Endothelial cell of umbilical vein (primary cell): Measurements from ENCODE around the gene F2RL2.

Experiments
- CTCF ChIP-seq, 2 donors: IDR thresholded peaks; 1 replicate in 1 of 2; 2 replicates in 1 of 2; pipeline ENCODE4 v1.5.1; 2011; ENCODE audit warnings: low read length in 2 of 2, mild to moderate bottlenecking in 2 of 2, moderate library complexity in 2 of 2, control low read depth in 1 of 2, inconsistent platforms in 1 of 2, low read depth in 1 of 2; ENCODE audit not compliant: insufficient read depth in 1 of 2; ENCODE audit errors: extremely low read depth in 1 of 2
- EZH2 ChIP-seq: IDR thresholded peaks from 2 replicates; pipeline ENCODE4 v1.6.1; 2012; ENCODE audit warnings: borderline replicate concordance, low read depth, mild to moderate bottlenecking, moderate library complexity, low read length, inconsistent platforms; ENCODE audit not compliant: severe bottlenecking
- MAX ChIP-seq: IDR thresholded peaks from 2 replicates; pipeline ENCODE4 v1.6.1; 2011; ENCODE audit not compliant: insufficient read depth, insufficient read length
- POLR2A ChIP-seq: IDR thresholded peaks from 2 replicates; pipeline ENCODE4 v1.6.1; 2012; ENCODE audit warnings: low read depth, mild to moderate bottlenecking, control low read depth, low read length
- POLR2AphosphoS5 ChIP-seq: IDR thresholded peaks from 2 replicates; pipeline ENCODE4 v1.6.1; 2012; ENCODE audit warnings: low read depth, mild to moderate bottlenecking, control low read depth, low read length, moderate library complexity; ENCODE audit not compliant: insufficient read depth

GRCh38 chr5:76606701-76607100 lies 16.5 kb downstream of the F2RL2 start:
- no peak for TF ChIP-seq POLR2A
- no peak for TF ChIP-seq CTCF (IDR thresholded peaks at IDR 0.05; ENCODE audit: extremely low read depth in 1 of 2, insufficient read depth in 1 of 2, low read depth in 1 of 2, low read length in 2 of 2)
- TF ChIP-seq MAX = no peak
- no peak for TF ChIP-seq EZH2
- TF ChIP-seq POLR2AphosphoS5 = no peak
